Mesendoderm (in vitro differentiated cells): ENCODE data around the gene CCBE1.

ENCODE experiments used
- DNase-seq: peaks from one replicate; pipeline ENCODE4 v3.0.0; 2013
- H2AK5ac ChIP-seq: 2 replicates; pipeline ENCODE4 v1.6.1; 2013; ENCODE audit warnings: low read length, inconsistent platforms
- H2BK120ac ChIP-seq: 2 replicates; pipeline ENCODE4 v1.6.1; 2013; ENCODE audit warnings: low read depth, mild to moderate bottlenecking, low read length, moderate library complexity, mixed read lengths
- H2BK15ac ChIP-seq: replicated peaks from 2 replicates; pipeline ENCODE4 v1.6.1; 2013; ENCODE audit warnings: low read depth, mild to moderate bottlenecking, moderate library complexity
- H2BK5ac ChIP-seq: 2 replicates; pipeline ENCODE4 v1.6.1; 2013; ENCODE audit warnings: low read length, inconsistent platforms
- H3K18ac ChIP-seq: 2 replicates; pipeline ENCODE4 v1.6.1; 2013; ENCODE audit warnings: mild to moderate bottlenecking, low read length, mixed read lengths
- H3K23ac ChIP-seq: one replicate; pipeline ENCODE4 v1.6.1; 2013; ENCODE audit warnings: low read length
- H3K27ac ChIP-seq: 2 replicates; pipeline ENCODE4 v1.5.1; 2013; ENCODE audit warnings: low read depth, mild to moderate bottlenecking, inconsistent platforms, low read length, moderate library complexity
- H3K27me3 ChIP-seq: 2 replicates; pipeline ENCODE4 v1.6.1; 2013; ENCODE audit warnings: low read length, control low read depth, mild to moderate bottlenecking, inconsistent platforms; ENCODE audit not compliant: insufficient read depth, poor library complexity
- H3K36me3 ChIP-seq: 2 replicates; pipeline ENCODE4 v1.6.1; 2013; ENCODE audit warnings: low read length, inconsistent platforms; ENCODE audit not compliant: control insufficient read depth, insufficient read depth
- H3K4ac ChIP-seq: one replicate; pipeline ENCODE4 v1.6.1; 2013; ENCODE audit warnings: low read depth, mild to moderate bottlenecking, low read length, moderate library complexity
- H3K4me1 ChIP-seq: 2 replicates; pipeline ENCODE4 v1.6.1; 2013; ENCODE audit warnings: low read depth, low read length, inconsistent platforms; ENCODE audit not compliant: control insufficient read depth
- H3K4me2 ChIP-seq: 2 replicates; pipeline ENCODE4 v1.6.1; 2013; ENCODE audit warnings: low read length
- H3K4me3 ChIP-seq: 2 replicates; pipeline ENCODE4 v1.5.1; 2013; ENCODE audit warnings: mild to moderate bottlenecking, low read length
- H3K56ac ChIP-seq: one replicate; pipeline ENCODE4 v1.6.1; 2013; ENCODE audit warnings: low read length
- H3K79me1 ChIP-seq: 2 replicates; pipeline ENCODE4 v1.6.1; 2013; ENCODE audit warnings: low read length, inconsistent platforms
- H3K79me2 ChIP-seq: 2 replicates; pipeline ENCODE4 v1.6.1; 2013; ENCODE audit warnings: mild to moderate bottlenecking, low read length; ENCODE audit not compliant: control insufficient read depth, insufficient read depth
- H3K9ac ChIP-seq: 2 replicates; pipeline ENCODE4 v1.6.1; 2013; ENCODE audit warnings: low read length, inconsistent platforms
- H4K5ac ChIP-seq: one replicate; pipeline ENCODE4 v1.6.1; 2013; ENCODE audit warnings: low read length
- H4K8ac ChIP-seq: one replicate; pipeline ENCODE4 v1.6.1; 2013; ENCODE audit warnings: low read depth, mild to moderate bottlenecking, control low read depth, low read length, moderate library complexity
- WGBS: extraction: QIAGEN DNeasy Blood & Tissue Kit; methylation state at CpG from one replicate; pipeline ENCODE4 v1.1.7; 2013; ENCODE audit warnings: low lambda C conversion rate, missing lambda C conversion rate; ENCODE audit not compliant: insufficient coverage; ENCODE audit errors: extremely low coverage; 5-methylcytosine and 5-hydroxymethylcytosine counted together

CCBE1 gene

DNA sequence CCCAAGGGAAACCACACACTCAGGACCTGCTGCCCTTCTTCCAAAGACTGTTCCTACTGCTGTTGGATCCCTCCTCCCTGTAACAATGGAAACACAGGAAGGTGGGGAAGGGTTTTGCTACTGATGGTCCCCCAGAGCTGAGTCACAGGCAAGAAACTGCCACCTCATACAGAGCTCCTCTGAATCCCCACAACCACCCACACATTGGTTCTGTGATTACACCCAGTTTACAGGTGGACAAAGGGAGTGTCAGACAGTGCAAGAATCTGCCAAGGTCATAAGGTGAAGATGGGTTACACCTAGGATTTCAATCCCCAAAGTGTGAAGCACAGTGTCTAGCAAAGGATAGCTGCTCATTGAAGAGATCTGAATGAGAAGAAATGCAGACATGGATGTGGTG is 196.5 kb downstream of the CCBE1 start:
- Histone ChIP-seq H3K4ac (no peak overlapping the region), H2BK120ac (no peak overlapping the region), H3K4me1 (no peaks in the 10 kb centered on the region), H3K56ac (no peak overlapping the region), H4K8ac (no peak overlapping the region), H4K5ac (no peak overlapping the region), H2BK15ac (no peak overlapping the region), H3K23ac (no peak overlapping the region), H3K79me2 (no peaks in the 10 kb centered on the region), H3K79me1 (no peaks in the 10 kb centered on the region), H2BK5ac (no peak overlapping the region), H3K18ac (no peak overlapping the region), H2AK5ac (no peak overlapping the region), H3K27me3 (no peaks in the 10 kb centered on the region), H3K27ac (no peak overlapping the region), H3K4me3 (no peak overlapping the region), H3K4me2 (no peak overlapping the region), H3K36me3 (no peaks in the 10 kb centered on the region), H3K9ac (no peak overlapping the region)
- DNase-seq = no peak

DNA sequence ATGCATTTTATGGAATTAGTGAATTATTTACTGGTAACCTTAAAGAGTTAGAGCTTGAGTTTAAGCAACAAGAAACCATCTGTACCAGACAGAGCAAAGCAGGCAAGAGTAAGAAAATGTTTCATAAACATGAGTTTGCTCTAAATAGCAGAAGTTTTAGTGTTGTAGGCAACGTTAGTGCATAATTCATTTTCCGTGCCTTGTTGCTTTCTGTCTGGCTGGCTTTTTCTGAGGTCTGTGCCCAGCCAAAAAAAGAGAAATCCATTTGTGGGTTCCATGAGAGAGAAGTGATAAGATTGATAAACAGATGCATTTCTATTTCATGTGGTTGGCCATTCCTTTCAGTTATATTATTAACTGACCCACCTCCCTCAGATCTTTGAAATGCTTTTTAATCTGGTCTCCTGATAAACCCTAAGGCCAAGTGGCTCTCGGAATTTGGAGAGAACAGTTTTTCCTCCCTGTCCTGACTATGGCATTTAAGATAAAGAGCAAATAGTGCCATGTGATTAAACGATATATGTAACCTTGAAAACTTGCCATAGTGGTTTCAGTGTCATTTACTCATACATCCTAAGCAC is 198.6 kb downstream of the CCBE1 start:
- H3K79me1 ChIP-seq = no peaks in the 10 kb centered on the region
- H3K9ac ChIP-seq = no peak overlapping the region
- H2BK120ac ChIP-seq = no peak overlapping the region
- H3K36me3 ChIP-seq = no peaks in the 10 kb centered on the region
- no peak overlapping the region for H3K56ac ChIP-seq
- H3K4me1 ChIP-seq = no peaks in the 10 kb centered on the region
- H2BK5ac ChIP-seq = no peak overlapping the region
- no peaks in the 10 kb centered on the region for H3K79me2 ChIP-seq
- no peak overlapping the region for H3K4me2 ChIP-seq
- H3K18ac ChIP-seq = no peak overlapping the region
- DNase-seq = no peak
- H3K23ac ChIP-seq = no peak overlapping the region
- no peak overlapping the region for H4K5ac ChIP-seq
- no peak overlapping the region for H2AK5ac ChIP-seq
- no peak overlapping the region for H3K4ac ChIP-seq
- WGBS = no CpG with 5 or more reads among the region's 4 CpGs
- no peaks in the 10 kb centered on the region for H3K27me3 ChIP-seq
- no peak overlapping the region for H3K4me3 ChIP-seq
- H2BK15ac ChIP-seq = no peak overlapping the region
- no peak overlapping the region for H3K27ac ChIP-seq
- no peak overlapping the region for H4K8ac ChIP-seq

DNA sequence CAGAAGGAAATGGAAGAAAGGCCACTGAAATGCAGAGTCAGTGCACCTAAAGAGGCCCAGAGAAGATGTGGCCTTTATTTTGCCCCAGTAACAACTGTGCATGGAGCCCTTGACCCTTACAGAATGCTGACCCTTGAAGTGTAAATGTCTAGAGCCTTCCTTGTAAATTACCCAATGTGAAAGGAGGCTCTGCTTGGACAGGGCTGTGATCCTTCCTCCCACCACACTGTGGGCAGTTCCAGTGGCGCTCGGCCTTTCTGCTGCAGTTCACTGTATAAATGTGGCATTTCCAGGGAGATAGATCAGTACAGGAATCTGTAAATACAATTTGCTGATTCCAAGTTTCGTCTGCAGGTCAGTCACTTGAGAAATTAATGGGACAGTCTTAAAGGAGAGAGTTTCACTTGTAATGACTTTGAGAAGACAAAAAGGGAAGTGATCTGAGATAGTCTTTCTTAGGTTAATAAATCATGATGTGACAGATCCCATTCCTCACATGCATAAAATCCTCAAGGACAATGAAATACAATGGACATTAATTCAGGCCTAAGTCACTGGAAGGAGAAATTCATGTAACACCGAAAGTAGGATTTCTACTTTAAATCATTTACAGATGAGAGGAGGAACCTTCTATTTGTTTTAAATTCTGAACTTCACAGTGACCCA is 204.3 kb downstream of the CCBE1 start:
- Histone ChIP-seq H4K8ac (no peak overlapping the region), H3K27ac (no peak overlapping the region), H3K18ac (no peak overlapping the region), H3K4me2 (no peak overlapping the region), H2BK15ac (no peak overlapping the region), H3K27me3 (no peaks in the 10 kb centered on the region), H3K4ac (no peak overlapping the region), H3K56ac (no peak overlapping the region), H3K4me1 (no peaks in the 10 kb centered on the region), H3K9ac (no peak overlapping the region), H3K23ac (no peak overlapping the region), H4K5ac (no peak overlapping the region), H3K4me3 (no peak overlapping the region), H3K36me3 (no peaks in the 10 kb centered on the region), H3K79me1 (no peaks in the 10 kb centered on the region), H3K79me2 (no peaks in the 10 kb centered on the region), H2BK120ac (no peak overlapping the region), H2BK5ac (no peak overlapping the region), H2AK5ac (no peak overlapping the region)
- DNase-seq = no peak
- no CpG with 5 or more reads among the region's 4 CpGs for WGBS

DNA sequence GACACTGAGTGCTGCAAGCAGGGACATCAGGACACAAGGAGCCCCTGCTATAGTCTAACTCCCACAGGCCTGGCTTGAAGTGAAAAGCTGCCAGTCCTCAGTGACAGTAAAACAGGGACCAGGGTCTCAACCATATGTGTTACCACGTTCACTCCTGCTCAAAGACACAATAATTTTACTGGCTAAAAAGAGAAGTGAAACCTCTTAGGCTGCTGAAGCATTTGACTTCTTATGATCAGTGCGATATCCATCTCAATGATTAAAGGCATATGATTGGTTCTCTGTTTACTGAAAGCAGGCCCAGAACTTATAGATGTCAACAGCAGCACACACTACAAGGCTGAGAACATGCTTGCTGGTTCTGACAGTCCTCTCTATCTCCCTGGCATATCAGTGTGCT is 208.3 kb downstream of the CCBE1 start:
- Histone ChIP-seq H3K56ac (no peak overlapping the region), H4K8ac (no peak overlapping the region)

DNA sequence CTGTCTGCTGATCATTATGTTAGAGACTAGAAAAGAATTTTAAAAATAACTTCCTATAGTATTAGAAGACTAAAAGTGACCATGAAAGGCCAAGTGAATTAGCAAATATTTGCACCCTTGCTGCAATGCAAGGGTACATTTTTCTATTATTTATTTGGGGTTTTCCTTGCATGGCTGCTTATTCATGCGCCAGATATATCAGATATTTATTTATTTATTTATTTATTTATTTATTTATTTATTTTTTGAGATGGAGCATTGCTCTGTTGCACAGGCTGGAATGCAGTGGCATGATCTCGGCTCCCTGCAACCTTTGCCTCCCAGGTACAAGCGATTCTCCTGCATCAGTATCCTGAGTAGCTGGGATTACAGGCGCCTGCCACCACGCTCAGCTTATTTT is 211.8 kb downstream of the CCBE1 start:
- H3K27ac ChIP-seq = no peak overlapping the region
- no peak overlapping the region for H3K9ac ChIP-seq
- H2BK120ac ChIP-seq = no peak overlapping the region
- WGBS = no CpG with 5 or more reads among the region's 5 CpGs
- H3K4ac ChIP-seq = no peak overlapping the region
- no peak for DNase-seq
- no peaks in the 10 kb centered on the region for H3K79me2 ChIP-seq
- H3K36me3 ChIP-seq = no peaks in the 10 kb centered on the region
- H3K4me1 ChIP-seq = no peaks in the 10 kb centered on the region
- no peak overlapping the region for H4K5ac ChIP-seq
- H4K8ac ChIP-seq = no peak overlapping the region
- H3K4me2 ChIP-seq = no peak overlapping the region
- no peak overlapping the region for H3K4me3 ChIP-seq
- no peak overlapping the region for H3K56ac ChIP-seq
- H2BK5ac ChIP-seq = no peak overlapping the region
- no peaks in the 10 kb centered on the region for H3K79me1 ChIP-seq
- H2BK15ac ChIP-seq = no peak overlapping the region
- H3K18ac ChIP-seq = no peak overlapping the region
- no peak overlapping the region for H3K23ac ChIP-seq
- no peak overlapping the region for H2AK5ac ChIP-seq
- H3K27me3 ChIP-seq = no peaks in the 10 kb centered on the region

More for the DNA sequence above, 208.3 kb downstream of the CCBE1 start:
- Histone ChIP-seq H2BK120ac (no peak overlapping the region), H3K79me1 (no peaks in the 10 kb centered on the region), H2BK5ac (no peak overlapping the region), H3K27ac (no peak overlapping the region), H3K79me2 (no peaks in the 10 kb centered on the region), H3K4me2 (no peak overlapping the region), H3K4ac (no peak overlapping the region), H2AK5ac (no peak overlapping the region), H3K9ac (no peak overlapping the region), H2BK15ac (no peak overlapping the region), H3K36me3 (no peaks in the 10 kb centered on the region), H3K4me3 (no peak overlapping the region), H3K4me1 (no peaks in the 10 kb centered on the region), H3K23ac (no peak overlapping the region), H3K18ac (no peak overlapping the region), H3K27me3 (no peaks in the 10 kb centered on the region), H4K5ac (no peak overlapping the region)
- WGBS = no CpG with 5 or more reads among the region's 2 CpGs
- DNase-seq = no peak
